ENCODE measurements around the gene RAB8B.

The RAB8B gene

GRCh38 chr15:63238171-63238570 is 48.8 kb downstream of the RAB8B start:
- DNase-seq (ENCODE audit: low read depth), result no peak
- H3K4me3 ChIP-seq (ENCODE audit: low read depth, low read length), result no peak overlapping the region
- TF ChIP-seq CTCF (IDR thresholded peaks at IDR 0.05; ENCODE audit: low read depth, low read length, missing control alignments), result no peak
- in situ Hi-C loops (cut with HindIII; ENCODE audit: low sequenced_read_pairs), result no loop called here

- no peak overlapping the region for H3K4me3 ChIP-seq (ENCODE audit: low read depth, low read length)
- in situ Hi-C loops (cut with HindIII; ENCODE audit: low sequenced_read_pairs), result no loop called here
- no peak for TF ChIP-seq CTCF (IDR thresholded peaks at IDR 0.05; ENCODE audit: low read depth, low read length, missing control alignments)
- DNase-seq (ENCODE audit: low read depth), result peak; percentile 57
Measured at GRCh38 chr15:63238796-63239195, 49.4 kb downstream of the RAB8B start.

- H3K4me3 ChIP-seq (ENCODE audit: low read depth, low read length), result no peak overlapping the region
- DNase-seq (ENCODE audit: low read depth), result no peak
- no peak for TF ChIP-seq CTCF (IDR thresholded peaks at IDR 0.05; ENCODE audit: low read depth, low read length, missing control alignments)
- in situ Hi-C loops (cut with HindIII; ENCODE audit: low sequenced_read_pairs), result no loop called here
Measured at GRCh38 chr15:63240109-63240508, 50.7 kb downstream of the RAB8B start.

GRCh38 chr15:63241316-63241715 is 51.9 kb downstream of the RAB8B start:
- in situ Hi-C loops (cut with HindIII; ENCODE audit: low sequenced_read_pairs), result no loop called here
- TF ChIP-seq CTCF (IDR thresholded peaks at IDR 0.05; ENCODE audit: low read depth, low read length, missing control alignments), result no peak
- H3K4me3 ChIP-seq (ENCODE audit: low read depth, low read length), result no peak overlapping the region
- no peak for DNase-seq (ENCODE audit: low read depth)

GRCh38 chr15:63243101-63243500 is 53.7 kb downstream of the RAB8B start:
- no peak for DNase-seq (ENCODE audit: low read depth)
- H3K4me3 ChIP-seq (ENCODE audit: low read depth, low read length), result no peak overlapping the region
- in situ Hi-C loops (cut with HindIII; ENCODE audit: low sequenced_read_pairs), result no loop called here
- no peak for TF ChIP-seq CTCF (IDR thresholded peaks at IDR 0.05; ENCODE audit: low read depth, low read length, missing control alignments)

- no peak for DNase-seq (ENCODE audit: low read depth)
Measured at GRCh38 chr15:63243776-63244175, 54.4 kb downstream of the RAB8B start.

More at GRCh38 chr15:63243776-63244175, 54.4 kb downstream of the RAB8B start:
- in situ Hi-C loops (cut with HindIII; ENCODE audit: low sequenced_read_pairs), result no loop called here
- no peak overlapping the region for H3K4me3 ChIP-seq (ENCODE audit: low read depth, low read length)
- TF ChIP-seq CTCF (IDR thresholded peaks at IDR 0.05; ENCODE audit: low read depth, low read length, missing control alignments), result no peak
